ENCODE measurements around the gene MORN1. TPM values are rescaled to one million over a fixed set of nuclear protein-coding genes. Genes with fewer than 3 reads are reported as not detected.

The MORN1 gene
- total RNA-seq, 2 experiments from 2014 or later, result 6.2 to 7.9 TPM

- POLR2A ChIA-PET, result interaction anchor here (0.6 kb wide), 1 partner anchor 53 kb away, joined by 3 read pairs; no protein-coding TSS in a partner anchor
- H3K36me3 Mint-ChIP-seq (ENCODE audit: low read depth), result peaks cover 39% of the 10 kb centered on the region
- H3K27me3 Mint-ChIP-seq (ENCODE audit: low read depth), result no peaks in the 10 kb centered on the region
- no peak overlapping the region for H3K4me3 Mint-ChIP-seq
- H3K4me1 Mint-ChIP-seq (ENCODE audit: low read depth), result peaks cover 19% of the 10 kb centered on the region
- DNase-seq, result no peak
- CTCF ChIA-PET, result no interaction called here
- no peak for ATAC-seq
- no peaks in the 10 kb centered on the region for H3K9me3 Mint-ChIP-seq (ENCODE audit: insufficient read depth)
- H3K27ac Mint-ChIP-seq, result no peak overlapping the region
Measured at GRCh38 chr1:2307972-2308371, 83.4 kb downstream of the MORN1 start.

- ATAC-seq, result no peak
- H3K4me1 Mint-ChIP-seq (ENCODE audit: low read depth), result peaks cover 16% of the 10 kb centered on the region
- no peaks in the 10 kb centered on the region for H3K9me3 Mint-ChIP-seq (ENCODE audit: insufficient read depth)
- no peak overlapping the region for H3K27ac Mint-ChIP-seq
- H3K36me3 Mint-ChIP-seq (ENCODE audit: low read depth), result peaks cover 39% of the 10 kb centered on the region
- ChIA-PET CTCF (interaction anchor here (1.3 kb wide), 1 partner anchor 18 kb away, joined by 3 read pairs; no protein-coding TSS in a partner anchor), POLR2A (interaction anchor here (0.6 kb wide), 1 partner anchor 52 kb away, joined by 3 read pairs; no protein-coding TSS in a partner anchor)
- H3K27me3 Mint-ChIP-seq (ENCODE audit: low read depth), result no peaks in the 10 kb centered on the region
- H3K4me3 Mint-ChIP-seq, result no peak overlapping the region
- no peak for DNase-seq
Measured at GRCh38 chr1:2307064-2307605, 84.2 kb downstream of the MORN1 start.

GRCh38 chr1:2306151-2306978 is 85.0 kb downstream of the MORN1 start:
- Mint-ChIP-seq H3K4me3 (no peak overlapping the region), H3K9me3 (ENCODE audit: insufficient read depth) (no peaks in the 10 kb centered on the region), H3K27me3 (ENCODE audit: low read depth) (no peaks in the 10 kb centered on the region), H3K36me3 (ENCODE audit: low read depth) (peaks cover 39% of the 10 kb centered on the region), H3K27ac (no peak overlapping the region), H3K4me1 (ENCODE audit: low read depth) (peaks cover 20% of the 10 kb centered on the region)
- ChIA-PET POLR2A (no interaction called here), CTCF (interaction anchor here (1.3 kb wide), 1 partner anchor 17 kb away, joined by 3 read pairs; no protein-coding TSS in a partner anchor)
- ATAC-seq (no peak), DNase-seq (no peak)

GRCh38 chr1:2304921-2305681 is 86.3 kb downstream of the MORN1 start:
- Mint-ChIP-seq H3K36me3 (ENCODE audit: low read depth) (peaks cover 39% of the 10 kb centered on the region), H3K4me3 (no peak overlapping the region), H3K27ac (no peak overlapping the region), H3K9me3 (ENCODE audit: insufficient read depth) (no peaks in the 10 kb centered on the region), H3K4me1 (ENCODE audit: low read depth) (peaks cover 30% of the 10 kb centered on the region), H3K27me3 (ENCODE audit: low read depth) (no peaks in the 10 kb centered on the region)
- CTCF ChIA-PET, result no interaction called here
- no peak for ATAC-seq
- no peak for DNase-seq
- POLR2A ChIA-PET, result no interaction called here

- Mint-ChIP-seq H3K4me1 (ENCODE audit: low read depth) (peaks cover 38% of the 10 kb centered on the region), H3K9me3 (ENCODE audit: insufficient read depth) (no peaks in the 10 kb centered on the region), H3K36me3 (ENCODE audit: low read depth) (peaks cover 39% of the 10 kb centered on the region), H3K4me3 (no peak overlapping the region), H3K27ac (no peak overlapping the region), H3K27me3 (ENCODE audit: low read depth) (no peaks in the 10 kb centered on the region)
- ATAC-seq (no peak), DNase-seq (no peak)
- ChIA-PET CTCF (interaction anchor here (0.9 to 1.5 kb wide), 2 partner anchors 11 to 109 kb away, joined by 4 to 5 read pairs; partner anchors contain the start of gene FAAP20), POLR2A (no interaction called here)
Measured at GRCh38 chr1:2304282-2304681, 87.1 kb downstream of the MORN1 start.

GRCh38 chr1:2303781-2304180 is 87.6 kb downstream of the MORN1 start:
- Mint-ChIP-seq H3K36me3 (ENCODE audit: low read depth) (peaks cover 37% of the 10 kb centered on the region), H3K4me3 (no peak overlapping the region), H3K9me3 (ENCODE audit: insufficient read depth) (no peaks in the 10 kb centered on the region), H3K4me1 (ENCODE audit: low read depth) (peaks cover 43% of the 10 kb centered on the region), H3K27ac (no peak overlapping the region), H3K27me3 (ENCODE audit: low read depth) (no peaks in the 10 kb centered on the region)
- no peak for DNase-seq
- no peak for ATAC-seq
- POLR2A ChIA-PET, result no interaction called here
- CTCF ChIA-PET, result interaction anchor here (0.8 to 1.5 kb wide), 3 partner anchors 8 to 109 kb away, joined by 3 to 5 read pairs (median 4); partner anchors contain the start of gene FAAP20

GRCh38 chr1:2303016-2303775 is 88.2 kb downstream of the MORN1 start:
- DNase-seq (no peak), ATAC-seq (no peak)
- H3K27me3 Mint-ChIP-seq (ENCODE audit: low read depth), result no peaks in the 10 kb centered on the region
- H3K9me3 Mint-ChIP-seq (ENCODE audit: insufficient read depth), result no peaks in the 10 kb centered on the region
- H3K4me1 Mint-ChIP-seq (ENCODE audit: low read depth), result peaks cover 49% of the 10 kb centered on the region
- CTCF ChIA-PET, result interaction anchor here (0.8 to 1.5 kb wide), 3 partner anchors 9 to 108 kb away, joined by 3 to 5 read pairs (median 4); partner anchors contain the start of gene FAAP20
- H3K36me3 Mint-ChIP-seq (ENCODE audit: low read depth), result peaks cover 32% of the 10 kb centered on the region
- POLR2A ChIA-PET, result no interaction called here
- H3K27ac Mint-ChIP-seq, result peak overlapping the region; percentile 42
- H3K4me3 Mint-ChIP-seq, result no peak overlapping the region

- H3K4me1 Mint-ChIP-seq (ENCODE audit: low read depth), result peaks cover 49% of the 10 kb centered on the region
Measured at GRCh38 chr1:2302292-2302925, 88.9 kb downstream of the MORN1 start.

GRCh38 chr1:2301607-2302291 is 89.6 kb downstream of the MORN1 start:
- Mint-ChIP-seq H3K36me3 (ENCODE audit: low read depth) (peaks cover 26% of the 10 kb centered on the region), H3K4me3 (peak overlapping the region; percentile 73), H3K4me1 (ENCODE audit: low read depth) (peaks cover 52% of the 10 kb centered on the region), H3K9me3 (ENCODE audit: insufficient read depth) (no peaks in the 10 kb centered on the region), H3K27ac (peak overlapping the region; percentile 99), H3K27me3 (ENCODE audit: low read depth) (no peaks in the 10 kb centered on the region)
- ChIA-PET POLR2A (interaction anchor here (0.8 to 4.3 kb wide), 8 partner anchors 10 to 107 kb away, joined by 3 to 45 read pairs (median 6); partner anchors contain the start of genes FAAP20 and SKI), CTCF (interaction anchor here (0.8 to 2.9 kb wide), 6 partner anchors 10 to 106 kb away, joined by 3 to 19 read pairs (median 9); partner anchors contain the start of gene FAAP20)
- ATAC-seq (peak; percentile 2), DNase-seq (no peak)

More at GRCh38 chr1:2302292-2302925, 88.9 kb downstream of the MORN1 start:
- Mint-ChIP-seq H3K36me3 (ENCODE audit: low read depth) (peaks cover 25% of the 10 kb centered on the region), H3K4me3 (no peak overlapping the region), H3K9me3 (ENCODE audit: insufficient read depth) (no peaks in the 10 kb centered on the region), H3K27me3 (ENCODE audit: low read depth) (no peaks in the 10 kb centered on the region), H3K27ac (peak overlapping the region; percentile 99)
- ATAC-seq (no peak), DNase-seq (no peak)
- ChIA-PET CTCF (interaction anchor here (0.9 to 1.5 kb wide), 2 partner anchors 13 to 68 kb away, joined by 3 to 5 read pairs; no protein-coding TSS in a partner anchor), POLR2A (interaction anchor here (2.0 to 4.3 kb wide), 3 partner anchors 12 to 70 kb away, joined by 5 to 45 read pairs (median 17); no protein-coding TSS in a partner anchor)
